K562 (cell line): ENCODE measurements around the gene MEGF11. TPM values are rescaled to one million over a fixed set of nuclear protein-coding genes. Genes with fewer than 3 reads are reported as not detected.

Experiments used
- DMBX1 ChIP-seq: fragments of 250-450 bp; sonication (Bioruptor Pico); IDR thresholded peaks from 2 replicates; pipeline ENCODE4 v1.8.0; 2022; ENCODE audit warnings: inconsistent platforms, mild to moderate bottlenecking, moderate library complexity, borderline replicate concordance
- FOSL1 ChIP-seq: fragments of 200-800 bp; sonication (Bioruptor generic); conservative IDR thresholded peaks from 2 replicates; pipeline ENCODE4 v1.6.1; 2016; ENCODE audit warnings: missing genetic modification characterization, missing compliant biosample characterization
- HDAC1 ChIP-seq, 2 experiments: fragments of 450-650 bp; IDR thresholded peaks; 2 replicates each; pipeline ENCODE4 v1.6.1; 2016 to 2017; ENCODE audit warnings: inconsistent platforms in 1 of 2, mild to moderate bottlenecking in 1 of 2, moderate library complexity in 1 of 2
- KAT7 ChIP-seq: sonication (generic); formaldehyde crosslinking; IDR thresholded peaks from 2 replicates; pipeline ENCODE4 v1.8.0; 2022; ENCODE audit warnings: missing genetic modification reagents, mild to moderate bottlenecking, borderline replicate concordance
- RBM14 ChIP-seq: fragments of 200-400 bp; formaldehyde crosslinking; IDR thresholded peaks from 2 replicates; pipeline ENCODE4 v1.6.1; 2018; ENCODE audit warnings: low read depth, mild to moderate bottlenecking, low read length, moderate library complexity, borderline replicate concordance; ENCODE audit not compliant: insufficient read depth
- RBM15 ChIP-seq: fragments of 200-400 bp; formaldehyde crosslinking; IDR thresholded peaks from 2 replicates; pipeline ENCODE4 v1.6.1; 2018; ENCODE audit warnings: mild to moderate bottlenecking, low read length, moderate library complexity; ENCODE audit not compliant: insufficient read depth
- SMARCC2 ChIP-seq: fragments of 450-650 bp; IDR thresholded peaks from 2 replicates; pipeline ENCODE4 v1.6.1; 2017; ENCODE audit warnings: antibody characterized with exemption, moderate library complexity, mild to moderate bottlenecking, low read depth
- ZBTB17 ChIP-seq: fragments of 450-650 bp; formaldehyde crosslinking; IDR thresholded peaks from 2 replicates; pipeline ENCODE4 v1.4.0; 2020; ENCODE audit warnings: mild to moderate bottlenecking
- ZNF12 ChIP-seq: sonication (generic); formaldehyde crosslinking; IDR thresholded peaks from 2 replicates; pipeline ENCODE4 v1.4.0; 2020; ENCODE audit warnings: mild to moderate bottlenecking, missing genetic modification reagents
- ZNF146 ChIP-seq: IDR thresholded peaks from one replicate; pipeline ENCODE4 v1.6.1; 2018; ENCODE audit warnings: missing compliant biosample characterization; ENCODE audit not compliant: unreplicated experiment
- ZNF175 ChIP-seq: fragments of 200-800 bp; sonication (Bioruptor generic); IDR thresholded peaks from 2 replicates; pipeline ENCODE4 v1.6.1; 2016; ENCODE audit warnings: low read depth, mild to moderate bottlenecking, missing genetic modification characterization, missing compliant biosample characterization
- polyA plus RNA-seq, 8 experiments: library from polyadenylated mRNA; depleted of rRNA in 4 of 8; stranded (reverse) in 5 of 8; unstranded in 3 of 8; fragments of >200 nt; fragmentation: Nextera tagmentation in 2 of 8; fragmentation: Illumina TruSeq in 1 of 8; extraction: Ambion mirVana in 2 of 8; extraction: Trizol in 1 of 8; gene quantifications; 2 replicates each; pipeline versions ENCODE4 v1.2.1 to v1.2.3, GENCODE V29; 2011 to 2014; ENCODE audit warnings: inconsistent platforms in 1 of 8, missing spikeins in 1 of 8
- total RNA-seq, 7 experiments: library from RNA; depleted of rRNA in 6 of 7; stranded (reverse); fragments of >200 nt in 6 of 7; fragmentation: Illumina TruSeq in 2 of 7; extraction: Trizol in 2 of 7; gene quantifications; 2 replicates each; pipeline versions ENCODE4 v1.2.1 to v1.2.3, GENCODE V29; 2011 to 2021; ENCODE audit warnings: low replicate concordance in 1 of 7
- TF ChIP-seq, protein P1 (sequence below), 2 experiments: fragments of 450-650 bp in 1 of 2; IDR thresholded peaks; 2 replicates each; pipeline ENCODE4 v1.6.1; 2011 to 2017; ENCODE audit warnings: low read depth in 2 of 2, antibody characterized with exemption in 1 of 2, borderline replicate concordance in 1 of 2, low read length in 1 of 2, mild to moderate bottlenecking in 1 of 2, mixed read lengths in 1 of 2; ENCODE audit not compliant: control insufficient read depth in 1 of 2
- TF ChIP-seq, protein P2 (sequence below): fragments of 450-650 bp; formaldehyde crosslinking; IDR thresholded peaks from 2 replicates; pipeline ENCODE4 v1.4.0; 2020; ENCODE audit warnings: mild to moderate bottlenecking, moderate library complexity
- TF ChIP-seq, protein P3 (sequence below), 2 experiments: fragments of 450-650 bp in 1 of 2; sonication (generic) in 1 of 2; formaldehyde crosslinking; conservative IDR thresholded peaks; 2 replicates each; pipeline versions ENCODE4 v1.4.0 to v1.8.1; 2020 to 2022; ENCODE audit warnings: mild to moderate bottlenecking in 1 of 2, missing genetic modification reagents in 1 of 2
- TF ChIP-seq, protein P4 (sequence below), 2 experiments: IDR thresholded peaks in 1 of 2; conservative IDR thresholded peaks in 1 of 2; 2 replicates each; pipeline ENCODE4 v1.6.1; 2016; ENCODE audit warnings: low read depth in 2 of 2, mild to moderate bottlenecking in 1 of 2, missing compliant biosample characterization in 1 of 2, missing genetic modification characterization in 1 of 2, moderate library complexity in 1 of 2
- TF ChIP-seq, protein P5 (sequence below): sonication (generic); formaldehyde crosslinking; IDR thresholded peaks from 2 replicates; pipeline ENCODE4 v1.8.0; 2022; ENCODE audit warnings: missing genetic modification reagents, mild to moderate bottlenecking, moderate library complexity, borderline replicate concordance

MEGF11 gene
- total and polyA plus RNA-seq, 9 of the 15 experiments (the other 6 are each of a cell fraction or from before 2014, with no cell fraction given), result 0.06 to 0.23 (median 0.20) TPM; not detected in 6

DNA sequence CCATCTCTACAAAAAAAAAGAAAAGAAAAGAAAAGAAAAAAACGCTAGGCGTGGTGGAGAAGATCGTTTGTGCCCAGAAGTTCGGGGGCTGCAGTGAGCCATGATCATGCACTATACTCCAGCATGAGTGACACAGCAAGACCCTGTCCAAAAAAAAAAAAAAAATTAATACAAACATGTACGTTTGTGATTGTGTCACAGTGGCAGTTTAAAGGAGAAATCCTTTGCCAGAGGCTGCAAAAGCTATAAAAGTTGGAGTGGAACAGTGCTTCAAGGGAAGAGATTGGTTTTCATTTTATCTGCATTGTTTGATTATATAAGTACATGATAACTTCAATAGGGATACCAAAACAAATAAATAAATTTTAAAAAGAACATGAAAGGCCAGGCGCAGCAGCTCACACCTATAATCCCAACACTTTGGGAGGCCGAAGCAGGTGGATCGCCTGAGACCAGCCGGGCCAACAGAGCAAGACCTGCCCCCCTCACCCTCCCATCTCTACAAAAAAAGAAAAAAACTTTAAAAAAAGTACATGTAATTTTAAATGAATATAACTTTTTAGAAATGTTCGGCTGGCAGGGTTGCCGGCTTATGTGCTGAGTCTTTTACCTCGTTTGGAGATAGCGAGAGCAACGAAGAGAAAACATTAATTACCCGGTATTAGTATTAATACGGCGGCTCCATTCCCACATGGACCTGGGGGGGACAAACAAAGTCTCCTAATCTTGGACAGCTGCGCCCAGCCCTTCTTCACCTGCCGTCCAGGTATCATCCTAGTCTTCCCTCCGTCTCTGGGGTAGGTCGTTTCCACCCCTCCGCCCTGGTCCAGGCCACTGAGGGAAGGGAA, 39.2 kb upstream of the MEGF11 start (continued):
- TF ChIP-seq DMBX1 (CRISPR knock-in tag) (0 out of 2 replicates have a peak, but pooled peaks have one; percentile 16), HDAC1 (IDR thresholded peaks at IDR 0.05) (no peak), ZNF175 (CRISPR knock-in tag) (no peak), ZBTB17 (CRISPR knock-in tag) (no peak), ZNF12 (no peak), KAT7 (CRISPR knock-in tag) (no peak), RBM14 (no peak), FOSL1 (tag) (peak; percentile 9; the same call in 1 of the 2 replicates), SMARCC2 (no peak), RBM15 (no peak), ZNF146 (no peak)
- TF ChIP-seq, protein P1, sequence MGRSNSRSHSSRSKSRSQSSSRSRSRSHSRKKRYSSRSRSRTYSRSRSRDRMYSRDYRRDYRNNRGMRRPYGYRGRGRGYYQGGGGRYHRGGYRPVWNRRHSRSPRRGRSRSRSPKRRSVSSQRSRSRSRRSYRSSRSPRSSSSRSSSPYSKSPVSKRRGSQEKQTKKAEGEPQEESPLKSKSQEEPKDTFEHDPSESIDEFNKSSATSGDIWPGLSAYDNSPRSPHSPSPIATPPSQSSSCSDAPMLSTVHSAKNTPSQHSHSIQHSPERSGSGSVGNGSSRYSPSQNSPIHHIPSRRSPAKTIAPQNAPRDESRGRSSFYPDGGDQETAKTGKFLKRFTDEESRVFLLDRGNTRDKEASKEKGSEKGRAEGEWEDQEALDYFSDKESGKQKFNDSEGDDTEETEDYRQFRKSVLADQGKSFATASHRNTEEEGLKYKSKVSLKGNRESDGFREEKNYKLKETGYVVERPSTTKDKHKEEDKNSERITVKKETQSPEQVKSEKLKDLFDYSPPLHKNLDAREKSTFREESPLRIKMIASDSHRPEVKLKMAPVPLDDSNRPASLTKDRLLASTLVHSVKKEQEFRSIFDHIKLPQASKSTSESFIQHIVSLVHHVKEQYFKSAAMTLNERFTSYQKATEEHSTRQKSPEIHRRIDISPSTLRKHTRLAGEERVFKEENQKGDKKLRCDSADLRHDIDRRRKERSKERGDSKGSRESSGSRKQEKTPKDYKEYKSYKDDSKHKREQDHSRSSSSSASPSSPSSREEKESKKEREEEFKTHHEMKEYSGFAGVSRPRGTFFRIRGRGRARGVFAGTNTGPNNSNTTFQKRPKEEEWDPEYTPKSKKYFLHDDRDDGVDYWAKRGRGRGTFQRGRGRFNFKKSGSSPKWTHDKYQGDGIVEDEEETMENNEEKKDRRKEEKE (IDR thresholded peaks at IDR 0.05; ENCODE audit: borderline replicate concordance in 1 of 2, control insufficient read depth in 1 of 2, low read depth in 2 of 2, low read length in 1 of 2), result no peak
- TF ChIP-seq, protein P2, sequence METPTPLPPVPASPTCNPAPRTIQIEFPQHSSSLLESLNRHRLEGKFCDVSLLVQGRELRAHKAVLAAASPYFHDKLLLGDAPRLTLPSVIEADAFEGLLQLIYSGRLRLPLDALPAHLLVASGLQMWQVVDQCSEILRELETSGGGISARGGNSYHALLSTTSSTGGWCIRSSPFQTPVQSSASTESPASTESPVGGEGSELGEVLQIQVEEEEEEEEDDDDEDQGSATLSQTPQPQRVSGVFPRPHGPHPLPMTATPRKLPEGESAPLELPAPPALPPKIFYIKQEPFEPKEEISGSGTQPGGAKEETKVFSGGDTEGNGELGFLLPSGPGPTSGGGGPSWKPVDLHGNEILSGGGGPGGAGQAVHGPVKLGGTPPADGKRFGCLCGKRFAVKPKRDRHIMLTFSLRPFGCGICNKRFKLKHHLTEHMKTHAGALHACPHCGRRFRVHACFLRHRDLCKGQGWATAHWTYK (CRISPR knock-in tag), result no peak
- TF ChIP-seq, protein P3, sequence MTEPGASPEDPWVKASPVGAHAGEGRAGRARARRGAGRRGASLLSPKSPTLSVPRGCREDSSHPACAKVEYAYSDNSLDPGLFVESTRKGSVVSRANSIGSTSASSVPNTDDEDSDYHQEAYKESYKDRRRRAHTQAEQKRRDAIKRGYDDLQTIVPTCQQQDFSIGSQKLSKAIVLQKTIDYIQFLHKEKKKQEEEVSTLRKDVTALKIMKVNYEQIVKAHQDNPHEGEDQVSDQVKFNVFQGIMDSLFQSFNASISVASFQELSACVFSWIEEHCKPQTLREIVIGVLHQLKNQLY (CRISPR knock-in tag; conservative IDR thresholded peaks at IDR 0.05), result no peak
- TF ChIP-seq, protein P4, sequence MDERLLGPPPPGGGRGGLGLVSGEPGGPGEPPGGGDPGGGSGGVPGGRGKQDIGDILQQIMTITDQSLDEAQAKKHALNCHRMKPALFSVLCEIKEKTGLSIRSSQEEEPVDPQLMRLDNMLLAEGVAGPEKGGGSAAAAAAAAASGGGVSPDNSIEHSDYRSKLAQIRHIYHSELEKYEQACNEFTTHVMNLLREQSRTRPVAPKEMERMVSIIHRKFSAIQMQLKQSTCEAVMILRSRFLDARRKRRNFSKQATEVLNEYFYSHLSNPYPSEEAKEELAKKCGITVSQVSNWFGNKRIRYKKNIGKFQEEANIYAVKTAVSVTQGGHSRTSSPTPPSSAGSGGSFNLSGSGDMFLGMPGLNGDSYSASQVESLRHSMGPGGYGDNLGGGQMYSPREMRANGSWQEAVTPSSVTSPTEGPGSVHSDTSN (CRISPR knock-in tag; IDR thresholded peaks at IDR 0.05; ENCODE audit: low read depth), result no peak
- TF ChIP-seq, protein P4 (tag; conservative IDR thresholded peaks at IDR 0.05; ENCODE audit: low read depth), result no peak
- TF ChIP-seq, protein P5, sequence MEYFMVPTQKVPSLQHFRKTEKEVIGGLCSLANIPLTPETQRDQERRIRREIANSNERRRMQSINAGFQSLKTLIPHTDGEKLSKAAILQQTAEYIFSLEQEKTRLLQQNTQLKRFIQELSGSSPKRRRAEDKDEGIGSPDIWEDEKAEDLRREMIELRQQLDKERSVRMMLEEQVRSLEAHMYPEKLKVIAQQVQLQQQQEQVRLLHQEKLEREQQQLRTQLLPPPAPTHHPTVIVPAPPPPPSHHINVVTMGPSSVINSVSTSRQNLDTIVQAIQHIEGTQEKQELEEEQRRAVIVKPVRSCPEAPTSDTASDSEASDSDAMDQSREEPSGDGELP (CRISPR knock-in tag), result no peak
